K562 (cell line): ENCODE data around the gene CS. TPM values are rescaled to one million over a fixed set of nuclear protein-coding genes. Genes with fewer than 3 reads are reported as not detected.

Source experiments
- BDP1 ChIP-seq: IDR thresholded peaks from 3 replicates; pipeline ENCODE4 v1.6.1; 2011; ENCODE audit not compliant: insufficient read length, insufficient read depth
- BRF1 ChIP-seq: IDR thresholded peaks from 3 replicates; pipeline ENCODE4 v1.6.1; 2011; ENCODE audit warnings: borderline replicate concordance, mild to moderate bottlenecking; ENCODE audit not compliant: insufficient read length; ENCODE audit errors: extremely low read depth
- DDX20 ChIP-seq: fragments of 450-650 bp; IDR thresholded peaks from 2 replicates; pipeline ENCODE4 v1.6.1; 2016; ENCODE audit warnings: missing genetic modification characterization, low read depth, mild to moderate bottlenecking, missing compliant biosample characterization, moderate library complexity
- DEAF1 ChIP-seq: fragments of 450-650 bp; formaldehyde crosslinking; IDR thresholded peaks from 2 replicates; pipeline ENCODE4 v1.4.0; 2020; ENCODE audit warnings: mild to moderate bottlenecking, moderate library complexity
- ESRRB ChIP-seq: fragments of 250-450 bp; sonication (Bioruptor Pico); IDR thresholded peaks from 2 replicates; pipeline ENCODE4 v1.5.0; 2020; ENCODE audit warnings: mild to moderate bottlenecking, moderate library complexity, borderline replicate concordance
- MTA1 ChIP-seq: fragments of 450-650 bp; IDR thresholded peaks from 2 replicates; pipeline ENCODE4 v1.6.1; 2017; ENCODE audit warnings: borderline replicate concordance
- MTA3 ChIP-seq: fragments of 450-650 bp; formaldehyde crosslinking; IDR thresholded peaks from 2 replicates; pipeline ENCODE4 v1.6.1; 2017; ENCODE audit warnings: mild to moderate bottlenecking, borderline replicate concordance
- ZBTB11 ChIP-seq, 3 experiments: fragments of 200-800 bp in 1 of 3; fragments of 250-450 bp in 1 of 3; fragments of 450-650 bp in 1 of 3; sonication (Bioruptor Pico) in 1 of 3; sonication (Bioruptor generic) in 1 of 3; formaldehyde crosslinking in 1 of 3; IDR thresholded peaks; 2 replicates each; pipeline versions ENCODE4 v1.6.1 to v1.8.0; 2016 to 2022; ENCODE audit warnings: mild to moderate bottlenecking in 2 of 3, missing genetic modification characterization in 2 of 3, missing compliant biosample characterization in 1 of 3, moderate library complexity in 1 of 3
- ZBTB40 ChIP-seq, 2 experiments: fragments of 450-650 bp in 1 of 2; sonication (generic) in 1 of 2; formaldehyde crosslinking in 1 of 2; IDR thresholded peaks; 2 replicates each; pipeline versions ENCODE4 v1.7.1 to v1.9.0; 2016 to 2022; ENCODE audit warnings: inconsistent platforms in 1 of 2, mild to moderate bottlenecking in 1 of 2, missing genetic modification reagents in 1 of 2
- ZKSCAN3 ChIP-seq: fragments of 250-450 bp; sonication (Bioruptor Pico); IDR thresholded peaks from 2 replicates; pipeline ENCODE4 v1.4.0; 2020
- ZNF140 ChIP-seq: fragments of 250-450 bp; sonication (Bioruptor Pico); IDR thresholded peaks from 2 replicates; pipeline ENCODE4 v1.8.0; 2021; ENCODE audit warnings: moderate library complexity, mild to moderate bottlenecking, inconsistent platforms
- ZNF57 ChIP-seq: fragments of 450-650 bp; formaldehyde crosslinking; IDR thresholded peaks from 2 replicates; pipeline ENCODE4 v1.4.0; 2020; ENCODE audit warnings: mild to moderate bottlenecking, moderate library complexity
- polyA plus RNA-seq, 8 experiments: library from polyadenylated mRNA; depleted of rRNA in 4 of 8; stranded (reverse) in 5 of 8; unstranded in 3 of 8; fragments of >200 nt; fragmentation: Nextera tagmentation in 2 of 8; fragmentation: Illumina TruSeq in 1 of 8; extraction: Ambion mirVana in 2 of 8; extraction: Trizol in 1 of 8; gene quantifications; 2 replicates each; pipeline versions ENCODE4 v1.2.1 to v1.2.3, GENCODE V29; 2011 to 2014; ENCODE audit warnings: inconsistent platforms in 1 of 8, missing spikeins in 1 of 8
- total RNA-seq, 7 experiments: library from RNA; depleted of rRNA in 6 of 7; stranded (reverse); fragments of >200 nt in 6 of 7; fragmentation: Illumina TruSeq in 2 of 7; extraction: Trizol in 2 of 7; gene quantifications; 2 replicates each; pipeline versions ENCODE4 v1.2.1 to v1.2.3, GENCODE V29; 2011 to 2021; ENCODE audit warnings: low replicate concordance in 1 of 7

The CS gene
- total and polyA plus RNA-seq, 9 of the 15 experiments (the other 6 are each of a cell fraction or from before 2014, with no cell fraction given) = 99.9 to 390 (median 149) TPM

- TF ChIP-seq ZNF140 (CRISPR knock-in tag) (no peak), MTA3 (no peak; the same call in 1 of the 2 replicates), MTA1 (peak; percentile 25; the same call in 1 of the 2 replicates), ZKSCAN3 (no peak), ZBTB40 (IDR thresholded peaks at IDR 0.05) (no peak), ZBTB40 (CRISPR knock-in tag; IDR thresholded peaks at IDR 0.05) (no peak), ZNF57 (CRISPR knock-in tag) (no peak), BRF1 (no peak), ESRRB (CRISPR knock-in tag) (no peak), DDX20 (no peak), BDP1 (no peak), ZBTB11 (CRISPR knock-in tag; IDR thresholded peaks at IDR 0.05) (no peak; a peak in 1 of 6 replicates), DEAF1 (CRISPR knock-in tag) (no peak)
Observed at GRCh38 chr12:56300644-56301464, 724 bp upstream of the CS start (continued).
